B cell (primary cell): ENCODE data around the gene ALKBH8.

Source experiments
- EZH2 ChIP-seq: IDR thresholded peaks from 2 replicates; pipeline ENCODE4 v1.6.1; 2012; ENCODE audit warnings: borderline replicate concordance, low read depth, mild to moderate bottlenecking, moderate library complexity, low read length; ENCODE audit not compliant: insufficient read depth, poor library complexity, severe bottlenecking
- TF ChIP-seq, protein P1 (sequence below): fragments of 200-600 bp; IDR thresholded peaks from one replicate; pipeline ENCODE4 v1.8.0; 2022; ENCODE audit warnings: antibody characterized with exemption, mild to moderate bottlenecking

DNA sequence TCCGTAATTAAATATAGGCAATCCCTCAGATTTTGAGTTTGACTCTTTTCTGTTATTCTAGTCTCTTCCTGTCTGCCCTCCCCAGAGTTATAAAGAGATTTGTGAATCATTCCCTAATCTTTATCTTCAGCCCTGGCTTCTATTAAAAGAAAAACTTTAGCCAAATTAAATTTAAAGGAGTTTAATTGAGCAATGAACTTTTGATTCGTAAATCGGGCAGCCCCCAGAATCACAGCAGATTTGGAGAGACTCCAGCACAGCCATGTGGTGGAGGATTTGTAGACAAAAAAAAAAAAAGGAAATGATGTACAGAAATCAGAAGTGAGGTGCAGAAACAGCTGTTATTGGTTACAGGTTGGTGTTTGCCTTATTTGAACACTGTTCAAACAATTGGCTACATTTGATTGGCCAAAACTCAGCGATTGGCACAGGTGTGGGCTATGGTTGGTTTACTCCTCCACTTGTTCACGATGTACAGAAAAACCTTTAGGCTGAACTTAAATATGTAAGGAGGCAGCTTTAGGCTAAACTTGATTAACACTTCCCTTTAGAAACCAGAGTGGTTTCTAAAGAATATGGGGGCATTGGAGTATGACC lies 2.3 kb upstream of the ALKBH8 start:
- TF ChIP-seq, protein P1, sequence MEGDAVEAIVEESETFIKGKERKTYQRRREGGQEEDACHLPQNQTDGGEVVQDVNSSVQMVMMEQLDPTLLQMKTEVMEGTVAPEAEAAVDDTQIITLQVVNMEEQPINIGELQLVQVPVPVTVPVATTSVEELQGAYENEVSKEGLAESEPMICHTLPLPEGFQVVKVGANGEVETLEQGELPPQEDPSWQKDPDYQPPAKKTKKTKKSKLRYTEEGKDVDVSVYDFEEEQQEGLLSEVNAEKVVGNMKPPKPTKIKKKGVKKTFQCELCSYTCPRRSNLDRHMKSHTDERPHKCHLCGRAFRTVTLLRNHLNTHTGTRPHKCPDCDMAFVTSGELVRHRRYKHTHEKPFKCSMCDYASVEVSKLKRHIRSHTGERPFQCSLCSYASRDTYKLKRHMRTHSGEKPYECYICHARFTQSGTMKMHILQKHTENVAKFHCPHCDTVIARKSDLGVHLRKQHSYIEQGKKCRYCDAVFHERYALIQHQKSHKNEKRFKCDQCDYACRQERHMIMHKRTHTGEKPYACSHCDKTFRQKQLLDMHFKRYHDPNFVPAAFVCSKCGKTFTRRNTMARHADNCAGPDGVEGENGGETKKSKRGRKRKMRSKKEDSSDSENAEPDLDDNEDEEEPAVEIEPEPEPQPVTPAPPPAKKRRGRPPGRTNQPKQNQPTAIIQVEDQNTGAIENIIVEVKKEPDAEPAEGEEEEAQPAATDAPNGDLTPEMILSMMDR = no peak
- TF ChIP-seq EZH2 = no peak
